Measurements from ENCODE around the gene ZNF629. TPM values are rescaled to one million over a fixed set of nuclear protein-coding genes. Genes with fewer than 3 reads are reported as not detected.
"Not testable (repeated sequence)": the region's sequence is repeated elsewhere in the genome, so short reads cannot be mapped to it uniquely, and the experiment has no call there.

ZNF629 gene
- total RNA-seq, 1 donor from 2014 or later, result 5.7 TPM

DNA sequence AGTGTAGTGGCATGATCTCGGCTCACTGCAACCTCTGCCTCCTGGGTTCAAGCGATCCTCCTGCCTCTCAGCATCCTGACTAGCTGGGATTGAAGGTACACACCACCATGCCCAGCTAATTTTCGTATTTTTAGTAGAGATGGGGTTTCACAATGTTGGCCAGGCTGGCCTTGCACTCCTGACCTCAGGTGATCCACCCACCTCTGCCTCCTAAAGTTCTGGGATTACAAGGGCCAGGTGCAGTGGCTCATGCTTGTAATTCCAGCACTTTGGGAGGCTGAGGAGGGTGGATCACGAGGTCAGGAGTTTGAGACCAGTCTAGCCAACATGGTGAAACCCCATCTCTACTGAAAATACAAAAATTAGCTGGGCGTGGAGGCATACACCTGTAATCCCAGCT is 22.7 kb upstream of the ZNF629 start:
- H3K4me3 ChIP-seq (ENCODE audit: low read length in 3 of 3); H3K9me3 ChIP-seq (ENCODE audit: control insufficient read depth in 3 of 3, low read length in 3 of 3); H3K27me3 ChIP-seq (ENCODE audit: control insufficient read depth in 3 of 3, insufficient read depth in 3 of 3, low read length in 3 of 3); H3K27ac ChIP-seq (ENCODE audit: low read depth, low read length); H3K9ac ChIP-seq (ENCODE audit: low read depth in 1 of 3, low read length in 3 of 3); H3K36me3 ChIP-seq (ENCODE audit: control insufficient read depth in 3 of 3, insufficient read depth in 3 of 3, low read length in 3 of 3): not testable (repeated sequence)
- peaks cover 19 to 26% (median 21%) of the 10 kb centered on the region in 3 donors for H3K4me1 ChIP-seq (ENCODE audit: control insufficient read depth in 3 of 3, insufficient read depth in 3 of 3, low read length in 3 of 3)

DNA sequence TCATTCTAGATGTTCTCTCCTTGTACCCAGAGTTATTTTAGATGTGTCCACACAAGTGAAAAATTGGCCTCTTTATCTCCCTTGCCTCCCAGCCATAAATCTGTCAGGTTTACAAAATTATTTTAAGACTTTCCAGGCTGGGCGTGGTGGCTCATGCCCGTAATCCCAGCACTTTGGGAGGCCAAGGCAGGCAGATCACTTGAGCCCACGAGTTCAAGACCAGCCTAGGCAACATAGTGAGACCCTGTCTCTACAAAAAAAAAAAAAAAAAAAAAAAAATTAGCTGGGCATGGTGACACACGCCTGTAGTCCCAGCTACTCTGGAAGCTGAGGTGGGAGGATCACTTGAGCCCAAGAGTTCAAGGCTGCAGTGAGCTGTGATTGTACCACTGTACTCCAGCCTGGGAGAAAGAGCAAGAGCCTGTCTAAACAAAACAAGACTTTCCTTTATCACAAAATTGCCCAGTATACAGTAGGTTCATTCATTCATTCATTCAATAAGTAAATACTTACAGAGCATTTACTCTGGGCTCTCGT is 22.0 kb upstream of the ZNF629 start:
- not testable (repeated sequence) for H3K27me3 ChIP-seq (ENCODE audit: control insufficient read depth in 3 of 3, insufficient read depth in 3 of 3, low read length in 3 of 3); H3K27ac ChIP-seq (ENCODE audit: low read depth, low read length)

DNA sequence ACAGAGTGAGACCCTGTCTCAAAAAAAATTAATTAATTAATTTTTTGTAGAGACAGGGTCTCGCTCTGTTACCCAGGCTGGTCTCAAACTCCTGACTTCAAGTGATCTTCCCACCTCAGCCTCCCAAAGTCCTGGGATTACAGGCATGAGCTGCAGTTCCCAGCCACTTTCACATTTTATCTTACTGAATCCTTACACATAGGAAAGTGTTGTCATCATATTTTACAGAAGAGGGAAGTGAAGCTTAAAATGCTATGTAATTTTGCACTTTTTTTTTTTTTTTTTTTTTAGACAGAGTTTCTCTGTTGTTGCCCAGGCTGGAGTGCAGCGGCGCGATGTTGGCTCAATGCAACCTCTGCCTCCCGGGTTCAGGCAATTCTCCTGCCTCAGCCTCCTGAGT is 21.1 kb upstream of the ZNF629 start:
- H3K27ac ChIP-seq (ENCODE audit: low read depth, low read length), result no peak overlapping the region
- H3K9me3 ChIP-seq (ENCODE audit: control insufficient read depth in 3 of 3, low read length in 3 of 3), result no peaks in the 10 kb centered on the region
- H3K9ac ChIP-seq (ENCODE audit: low read depth in 1 of 3, low read length in 3 of 3), result no peak overlapping the region
- H3K27me3 ChIP-seq (ENCODE audit: control insufficient read depth in 3 of 3, insufficient read depth in 3 of 3, low read length in 3 of 3), result no peaks in the 10 kb centered on the region
- no peaks in the 10 kb centered on the region for H3K36me3 ChIP-seq (ENCODE audit: control insufficient read depth in 3 of 3, insufficient read depth in 3 of 3, low read length in 3 of 3)
- no peak overlapping the region for H3K4me3 ChIP-seq (ENCODE audit: low read length in 3 of 3)
- peaks cover 14 to 15% (median 15%) of the 10 kb centered on the region in 3 donors for H3K4me1 ChIP-seq (ENCODE audit: control insufficient read depth in 3 of 3, insufficient read depth in 3 of 3, low read length in 3 of 3)

More for the DNA sequence above, 22.0 kb upstream of the ZNF629 start:
- H3K4me3 ChIP-seq (ENCODE audit: low read length in 3 of 3); H3K36me3 ChIP-seq (ENCODE audit: control insufficient read depth in 3 of 3, insufficient read depth in 3 of 3, low read length in 3 of 3); H3K9me3 ChIP-seq (ENCODE audit: control insufficient read depth in 3 of 3, low read length in 3 of 3); H3K9ac ChIP-seq (ENCODE audit: low read depth in 1 of 3, low read length in 3 of 3): not testable (repeated sequence)
- H3K4me1 ChIP-seq (ENCODE audit: control insufficient read depth in 3 of 3, insufficient read depth in 3 of 3, low read length in 3 of 3), result peaks cover 16 to 19% (median 18%) of the 10 kb centered on the region in 3 donors

DNA sequence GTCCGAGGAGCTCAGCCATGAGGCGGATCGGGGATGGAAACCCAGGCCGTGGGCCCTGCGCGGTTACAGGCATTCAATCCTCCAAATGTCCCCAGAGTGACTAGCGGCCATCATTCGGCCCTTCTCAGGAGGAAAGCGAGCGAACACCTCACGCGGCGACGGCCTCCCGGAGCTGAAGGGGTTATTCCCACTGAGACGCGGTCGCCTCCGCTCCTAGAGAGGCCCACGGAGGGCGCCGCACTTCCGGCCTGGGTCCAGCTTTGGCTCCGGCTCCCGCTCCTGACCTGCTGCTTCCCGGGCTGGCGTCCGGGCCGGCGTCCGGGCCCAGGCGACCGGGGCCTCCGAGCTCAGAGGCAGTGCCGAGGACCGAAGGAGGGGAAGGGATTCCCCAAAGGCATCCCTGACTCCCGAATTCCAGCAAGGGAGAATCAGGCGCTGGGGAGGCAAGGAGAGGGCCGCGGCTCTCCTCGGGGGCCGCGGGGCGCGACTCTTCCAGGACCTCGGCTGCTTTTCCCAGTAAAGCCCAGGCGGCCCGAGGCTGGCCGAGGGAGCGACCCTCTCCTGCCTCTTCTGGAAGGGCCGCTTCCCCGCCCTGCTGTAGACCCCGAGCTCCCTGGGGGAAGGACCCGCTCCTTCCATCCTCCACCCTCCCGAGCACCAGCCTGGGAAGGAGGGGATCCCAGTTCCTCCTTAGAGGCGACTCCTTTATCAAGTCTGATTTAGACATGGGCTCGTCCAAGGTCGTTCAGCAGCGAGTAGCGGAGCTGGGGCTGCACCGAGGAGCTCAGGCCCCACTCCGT is 18.6 kb upstream of the ZNF629 start:
- Histone ChIP-seq H3K4me3 (ENCODE audit: low read length in 3 of 3) (peak overlapping the region; percentile 89 to 90 (median 89)), H3K36me3 (ENCODE audit: control insufficient read depth in 3 of 3, insufficient read depth in 3 of 3, low read length in 3 of 3) (no peaks in the 10 kb centered on the region), H3K27ac (ENCODE audit: low read depth, low read length) (peak overlapping the region; percentile 92), H3K4me1 (ENCODE audit: control insufficient read depth in 3 of 3, insufficient read depth in 3 of 3, low read length in 3 of 3) (peaks cover 14 to 15% (median 15%) of the 10 kb centered on the region in 3 donors), H3K27me3 (ENCODE audit: control insufficient read depth in 3 of 3, insufficient read depth in 3 of 3, low read length in 3 of 3) (no peaks in the 10 kb centered on the region), H3K9me3 (ENCODE audit: control insufficient read depth in 3 of 3, low read length in 3 of 3) (no peaks in the 10 kb centered on the region), H3K9ac (ENCODE audit: low read depth in 1 of 3, low read length in 3 of 3) (peak overlapping the region; percentile 93 to 99 (median 95))

DNA sequence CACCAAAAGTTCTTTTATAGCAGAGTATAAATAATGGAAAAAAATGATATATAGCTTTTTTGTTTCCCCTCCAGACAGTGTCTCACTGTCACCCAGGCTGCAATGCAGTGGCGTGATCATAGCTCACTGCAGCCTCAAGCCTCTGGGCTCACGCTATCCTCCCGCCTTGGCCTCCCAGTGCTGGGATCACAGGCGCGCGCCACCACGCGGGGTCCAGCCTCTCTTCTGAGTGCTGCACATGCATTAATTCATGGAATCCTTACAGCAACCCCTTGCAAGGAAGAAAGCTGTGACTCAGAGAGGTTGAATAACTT is 18.0 kb upstream of the ZNF629 start:
- Histone ChIP-seq H3K9me3 (ENCODE audit: control insufficient read depth in 3 of 3, low read length in 3 of 3) (no peaks in the 10 kb centered on the region), H3K4me1 (ENCODE audit: control insufficient read depth in 3 of 3, insufficient read depth in 3 of 3, low read length in 3 of 3) (peaks cover 14 to 15% (median 15%) of the 10 kb centered on the region in 3 donors), H3K27ac (ENCODE audit: low read depth, low read length) (peak overlapping the region; percentile 92), H3K36me3 (ENCODE audit: control insufficient read depth in 3 of 3, insufficient read depth in 3 of 3, low read length in 3 of 3) (no peaks in the 10 kb centered on the region), H3K9ac (ENCODE audit: low read depth in 1 of 3, low read length in 3 of 3) (peak overlapping the region; percentile 93 to 99 (median 95)), H3K27me3 (ENCODE audit: control insufficient read depth in 3 of 3, insufficient read depth in 3 of 3, low read length in 3 of 3) (no peaks in the 10 kb centered on the region), H3K4me3 (ENCODE audit: low read length in 3 of 3) (peak overlapping the region; percentile 89 to 90 (median 89))

DNA sequence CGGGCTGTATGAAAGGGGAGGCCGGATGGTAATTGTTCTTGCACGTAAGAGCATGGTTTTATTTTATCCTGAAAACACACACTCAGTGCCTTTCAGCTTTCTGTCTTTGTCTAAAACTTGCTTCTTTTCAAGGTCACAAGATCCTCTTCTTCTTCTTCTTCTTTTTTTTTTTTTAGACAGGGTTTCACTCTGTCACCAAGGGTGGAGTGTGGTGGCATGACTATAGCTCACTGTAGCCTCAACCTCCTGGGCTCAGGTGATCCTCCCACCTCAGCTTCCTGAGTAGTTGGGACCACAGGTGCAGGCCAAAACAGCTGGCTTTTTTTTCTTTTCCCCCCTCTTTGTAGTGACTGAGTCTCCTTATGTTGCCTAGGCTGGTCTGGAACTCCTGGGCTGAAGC is 15.9 kb upstream of the ZNF629 start:
- Histone ChIP-seq H3K27ac (ENCODE audit: low read depth, low read length) (no peak overlapping the region), H3K4me3 (ENCODE audit: low read length in 3 of 3) (no peak overlapping the region), H3K36me3 (ENCODE audit: control insufficient read depth in 3 of 3, insufficient read depth in 3 of 3, low read length in 3 of 3) (no peaks in the 10 kb centered on the region), H3K4me1 (ENCODE audit: control insufficient read depth in 3 of 3, insufficient read depth in 3 of 3, low read length in 3 of 3) (peaks cover 14 to 15% (median 15%) of the 10 kb centered on the region in 3 donors), H3K9me3 (ENCODE audit: control insufficient read depth in 3 of 3, low read length in 3 of 3) (no peaks in the 10 kb centered on the region), H3K9ac (ENCODE audit: low read depth in 1 of 3, low read length in 3 of 3) (no peak overlapping the region), H3K27me3 (ENCODE audit: control insufficient read depth in 3 of 3, insufficient read depth in 3 of 3, low read length in 3 of 3) (no peaks in the 10 kb centered on the region)

DNA sequence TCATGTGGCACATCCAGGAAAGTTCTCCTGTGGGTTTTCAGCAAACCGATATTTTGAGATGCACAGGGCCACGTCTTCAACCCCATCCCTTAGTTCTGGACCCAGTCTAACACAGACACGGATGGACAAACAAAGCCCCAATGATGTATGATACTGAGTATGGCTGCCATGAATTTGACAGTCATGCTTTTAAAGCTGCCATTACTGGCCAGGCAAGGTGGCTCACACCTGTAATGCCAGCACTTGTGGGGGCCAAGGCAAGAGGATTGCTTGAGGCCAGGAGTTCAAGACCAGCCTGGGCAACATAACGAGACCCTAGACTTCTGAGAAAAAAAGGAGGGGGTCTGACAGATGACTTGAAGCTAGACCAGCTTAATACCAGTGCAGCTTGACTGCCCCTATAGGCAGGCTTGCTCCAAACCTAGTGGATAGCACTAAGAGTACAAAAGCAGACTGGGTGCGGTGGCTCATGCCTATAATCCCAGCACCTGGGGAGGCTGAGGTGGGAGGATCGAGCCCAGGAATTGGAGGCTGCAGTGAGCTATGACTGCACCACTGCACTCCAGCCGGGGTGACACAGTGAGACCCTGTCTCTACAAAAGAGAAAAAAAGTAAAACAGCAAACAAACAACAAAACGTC is 10.8 kb upstream of the ZNF629 start:
- Histone ChIP-seq H3K36me3 (ENCODE audit: control insufficient read depth in 3 of 3, insufficient read depth in 3 of 3, low read length in 3 of 3) (no peaks in the 10 kb centered on the region), H3K9me3 (ENCODE audit: control insufficient read depth in 3 of 3, low read length in 3 of 3) (no peaks in the 10 kb centered on the region), H3K4me1 (ENCODE audit: control insufficient read depth in 3 of 3, insufficient read depth in 3 of 3, low read length in 3 of 3) (peaks cover 0 to 3% (median 0%) of the 10 kb centered on the region in 3 donors), H3K27ac (ENCODE audit: low read depth, low read length) (no peak overlapping the region), H3K27me3 (ENCODE audit: control insufficient read depth in 3 of 3, insufficient read depth in 3 of 3, low read length in 3 of 3) (no peaks in the 10 kb centered on the region), H3K4me3 (ENCODE audit: low read length in 3 of 3) (no peak overlapping the region), H3K9ac (ENCODE audit: low read depth in 1 of 3, low read length in 3 of 3) (no peak overlapping the region)

DNA sequence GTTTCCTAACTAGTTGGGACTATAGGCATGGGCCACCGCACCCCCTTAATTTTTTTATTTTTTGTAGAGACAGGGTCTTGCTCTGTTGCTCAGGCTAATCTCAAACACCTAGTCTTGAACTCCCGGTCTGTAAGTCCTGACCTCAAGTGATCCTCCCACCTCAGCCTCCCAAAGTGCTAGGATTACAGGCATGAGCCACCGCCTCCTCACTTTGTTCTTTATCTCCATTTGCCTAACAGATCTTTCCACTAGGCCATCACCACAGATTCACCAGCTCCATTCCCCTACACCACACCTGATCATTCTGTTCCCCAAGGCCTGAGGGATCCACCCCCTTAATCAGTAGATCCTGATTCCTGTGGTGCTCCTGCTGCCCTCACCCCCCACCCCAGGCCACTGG is 7.6 kb upstream of the ZNF629 start:
- Histone ChIP-seq H3K9me3 (ENCODE audit: control insufficient read depth in 3 of 3, low read length in 3 of 3) (no peaks in the 10 kb centered on the region), H3K9ac (ENCODE audit: low read depth in 1 of 3, low read length in 3 of 3) (no peak overlapping the region), H3K27me3 (ENCODE audit: control insufficient read depth in 3 of 3, insufficient read depth in 3 of 3, low read length in 3 of 3) (no peaks in the 10 kb centered on the region), H3K4me3 (ENCODE audit: low read length in 3 of 3) (no peak overlapping the region), H3K4me1 (ENCODE audit: control insufficient read depth in 3 of 3, insufficient read depth in 3 of 3, low read length in 3 of 3) (peaks cover 0 to 3% (median 0%) of the 10 kb centered on the region in 3 donors), H3K27ac (ENCODE audit: low read depth, low read length) (no peak overlapping the region), H3K36me3 (ENCODE audit: control insufficient read depth in 3 of 3, insufficient read depth in 3 of 3, low read length in 3 of 3) (no peaks in the 10 kb centered on the region)

DNA sequence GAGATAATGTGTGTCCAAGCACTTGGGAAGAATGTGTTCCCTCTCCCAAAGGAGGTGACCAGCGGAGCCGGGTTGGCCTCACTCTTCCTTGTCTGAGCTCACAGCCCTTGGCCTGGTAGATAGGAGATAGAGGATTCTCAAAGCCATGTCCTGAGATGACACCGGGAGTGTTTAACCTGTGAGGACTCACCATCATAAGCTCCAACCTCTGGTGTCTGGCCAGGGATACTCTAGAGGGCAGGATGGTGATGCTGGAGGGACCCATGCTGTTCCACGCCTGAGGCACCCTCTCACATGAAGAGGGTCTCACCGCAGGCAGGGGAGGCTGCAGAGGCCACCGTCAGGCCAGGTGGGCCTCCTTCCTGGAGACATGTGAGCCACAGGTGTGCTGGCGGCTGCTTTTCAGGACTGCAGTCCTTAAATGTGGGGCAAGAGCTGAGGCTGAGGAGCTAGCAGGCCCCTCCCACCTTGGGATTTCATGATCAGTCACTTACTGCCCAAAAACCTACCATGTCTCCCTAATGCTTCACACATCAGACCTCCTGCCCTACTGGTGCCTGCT is 6.6 kb upstream of the ZNF629 start:
- H3K4me1 ChIP-seq (ENCODE audit: control insufficient read depth in 3 of 3, insufficient read depth in 3 of 3, low read length in 3 of 3), result peaks cover 0 to 3% (median 0%) of the 10 kb centered on the region in 3 donors
- H3K4me3 ChIP-seq (ENCODE audit: low read length in 3 of 3), result no peak overlapping the region
- no peaks in the 10 kb centered on the region for H3K9me3 ChIP-seq (ENCODE audit: control insufficient read depth in 3 of 3, low read length in 3 of 3)
- no peak overlapping the region for H3K27ac ChIP-seq (ENCODE audit: low read depth, low read length)
- no peaks in the 10 kb centered on the region for H3K36me3 ChIP-seq (ENCODE audit: control insufficient read depth in 3 of 3, insufficient read depth in 3 of 3, low read length in 3 of 3)
- H3K27me3 ChIP-seq (ENCODE audit: control insufficient read depth in 3 of 3, insufficient read depth in 3 of 3, low read length in 3 of 3), result no peaks in the 10 kb centered on the region
- H3K9ac ChIP-seq (ENCODE audit: low read depth in 1 of 3, low read length in 3 of 3), result no peak overlapping the region
